NCI-H2196 (cell line): ENCODE results near the gene PPARA.

Source experiments
- DNase-seq: peaks from one replicate; lab custom pipeline; 2025; ENCODE audit not compliant: unreplicated experiment; lab: John Stamatoyannopoulos, UW

PPARA gene

DNA sequence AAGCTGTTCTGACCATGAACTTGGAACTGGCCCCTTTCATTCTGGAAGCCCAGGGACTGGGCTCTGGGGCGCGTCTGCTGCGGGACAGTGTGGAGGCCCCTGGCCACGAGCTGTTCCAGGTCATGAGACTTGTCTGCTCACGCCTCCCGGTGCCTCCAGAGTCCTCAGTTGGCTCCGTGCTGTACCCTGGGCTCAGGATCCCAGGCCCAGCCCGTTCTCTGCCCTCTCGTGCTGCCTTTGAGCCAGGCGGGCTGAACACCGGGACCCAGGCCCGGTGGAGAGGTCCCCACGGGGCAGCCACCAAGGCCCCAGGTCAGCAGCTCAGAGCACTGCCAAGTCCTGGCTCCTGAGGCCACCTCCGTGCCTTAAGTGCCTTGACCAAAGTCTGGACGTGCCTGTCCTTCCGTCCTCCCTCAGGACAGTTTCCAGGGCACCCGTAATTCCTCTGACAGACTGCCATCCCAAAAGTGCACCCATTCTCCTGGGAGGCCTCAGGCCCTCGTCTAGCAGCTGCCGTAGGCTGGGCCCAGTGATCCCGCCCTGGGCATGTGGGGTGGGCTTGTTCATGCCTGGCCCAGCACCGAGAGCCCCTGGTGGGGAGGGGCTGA is 36.3 kb upstream of the PPARA start:
- no peak for DNase-seq

DNA sequence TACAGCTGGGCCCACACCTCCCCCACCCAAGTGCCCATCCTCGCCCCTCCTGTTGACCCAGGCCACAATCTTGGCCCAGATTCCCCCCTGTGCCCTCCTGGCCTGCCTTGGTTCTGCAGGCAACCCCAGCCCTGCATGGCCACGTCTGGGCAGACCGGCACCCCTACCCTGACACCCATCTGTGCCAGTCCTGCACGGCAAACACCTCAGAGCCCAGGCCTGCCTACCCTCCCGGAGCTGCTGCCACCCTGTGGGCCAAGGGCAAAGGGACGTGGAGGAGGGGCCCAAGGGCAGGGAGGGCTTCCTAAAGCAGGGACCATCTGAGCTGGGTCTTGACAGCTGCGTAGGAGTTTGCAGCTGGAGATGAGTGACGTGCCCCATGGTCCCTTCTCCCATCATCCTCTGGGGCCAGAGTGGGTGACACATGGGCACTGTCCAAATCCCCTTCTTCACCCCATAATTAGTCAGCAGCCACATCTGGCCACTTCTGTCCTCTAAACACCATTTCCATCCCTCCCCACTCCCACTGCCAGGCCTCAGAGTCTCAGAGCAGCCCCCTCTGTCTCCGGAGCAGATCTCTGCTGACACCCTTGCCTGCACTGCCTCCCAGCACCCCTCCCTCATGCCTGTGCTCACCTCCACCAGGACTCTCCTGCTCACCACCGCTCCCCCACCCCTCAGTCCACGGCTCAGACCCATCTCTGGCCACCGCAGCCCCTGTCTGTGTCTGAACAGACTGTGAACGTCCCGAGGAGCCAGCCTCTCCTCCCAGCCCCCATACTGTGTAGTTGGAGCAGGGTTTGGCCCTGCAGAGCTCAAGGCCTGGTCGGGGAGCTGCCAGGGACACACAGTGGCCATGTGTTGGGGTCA is 35.6 kb upstream of the PPARA start:
- no peak for DNase-seq

DNA sequence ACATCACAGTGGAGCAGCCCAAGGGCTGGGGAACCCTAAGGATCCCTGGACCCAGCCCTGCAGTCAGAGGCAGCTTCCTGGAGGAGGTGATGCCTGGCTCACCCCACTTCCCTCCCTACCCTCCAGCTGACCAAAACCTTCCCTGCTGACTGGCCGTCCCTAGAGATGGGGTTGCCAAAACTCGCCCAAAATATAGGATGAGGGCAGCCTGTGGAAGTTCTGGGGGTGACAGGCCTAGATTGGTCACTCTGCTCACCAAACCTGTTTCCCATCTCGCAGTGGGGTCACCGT is 35.0 kb upstream of the PPARA start:
- DNase-seq: no peak

DNA sequence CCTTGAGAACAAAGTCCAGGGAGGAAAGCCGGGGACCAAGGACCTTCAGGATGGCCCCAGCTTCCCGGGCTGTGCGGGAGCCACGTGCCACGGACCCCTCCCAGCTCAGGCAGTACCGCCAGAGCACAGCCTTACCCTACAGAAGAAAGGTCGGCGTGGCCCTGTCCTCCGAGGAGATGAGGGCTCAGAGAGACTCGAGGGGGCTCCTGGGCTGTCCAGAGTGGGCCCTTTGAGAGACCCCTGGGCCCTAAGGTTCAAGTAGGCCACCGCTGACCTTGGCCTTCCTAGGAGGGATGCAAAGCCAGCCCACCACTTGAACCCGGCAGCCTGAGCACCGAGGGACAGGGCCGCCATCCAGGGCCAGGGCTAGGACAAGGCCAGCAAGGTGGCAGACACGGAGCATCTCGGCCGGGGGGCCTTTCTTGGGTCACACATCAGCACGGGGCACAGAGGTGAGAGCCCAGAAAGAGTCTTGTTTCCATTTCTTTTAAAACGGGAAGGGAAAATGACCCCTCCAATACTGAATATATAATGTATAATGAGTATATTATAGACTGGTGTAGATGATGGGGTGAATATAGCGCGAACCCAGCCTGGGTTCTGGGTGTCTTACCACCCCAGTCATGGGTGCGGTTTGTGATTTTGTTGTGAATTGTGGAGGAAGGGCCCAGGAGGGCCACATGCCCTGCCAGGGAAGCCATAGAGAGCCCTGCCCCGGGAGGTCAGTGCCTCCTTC is 34.4 kb upstream of the PPARA start:
- no peak for DNase-seq

DNA sequence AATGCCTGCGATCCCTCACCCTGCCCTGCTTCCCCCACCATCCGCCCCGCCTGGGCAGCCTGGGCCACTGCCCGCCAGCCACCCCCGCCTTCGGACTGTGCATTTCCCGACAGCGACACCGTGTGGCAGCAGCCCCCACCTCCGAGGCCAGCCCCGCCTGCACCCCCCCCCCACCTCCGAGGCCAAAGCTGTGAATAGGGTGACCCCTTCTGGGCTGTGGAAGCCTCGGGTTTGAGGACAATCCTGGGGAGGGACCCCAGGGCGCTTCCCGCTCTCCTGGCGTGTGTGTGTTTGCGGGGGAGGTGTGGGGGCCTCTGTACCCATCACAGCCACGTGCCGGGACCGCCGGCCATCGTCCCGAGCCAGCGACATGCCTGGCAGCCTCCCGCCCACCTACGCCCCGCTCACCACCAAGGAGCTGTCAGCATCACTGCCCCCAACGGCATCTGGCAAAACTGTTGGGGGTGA is 33.8 kb upstream of the PPARA start:
- peak; percentile 87 for DNase-seq

DNA sequence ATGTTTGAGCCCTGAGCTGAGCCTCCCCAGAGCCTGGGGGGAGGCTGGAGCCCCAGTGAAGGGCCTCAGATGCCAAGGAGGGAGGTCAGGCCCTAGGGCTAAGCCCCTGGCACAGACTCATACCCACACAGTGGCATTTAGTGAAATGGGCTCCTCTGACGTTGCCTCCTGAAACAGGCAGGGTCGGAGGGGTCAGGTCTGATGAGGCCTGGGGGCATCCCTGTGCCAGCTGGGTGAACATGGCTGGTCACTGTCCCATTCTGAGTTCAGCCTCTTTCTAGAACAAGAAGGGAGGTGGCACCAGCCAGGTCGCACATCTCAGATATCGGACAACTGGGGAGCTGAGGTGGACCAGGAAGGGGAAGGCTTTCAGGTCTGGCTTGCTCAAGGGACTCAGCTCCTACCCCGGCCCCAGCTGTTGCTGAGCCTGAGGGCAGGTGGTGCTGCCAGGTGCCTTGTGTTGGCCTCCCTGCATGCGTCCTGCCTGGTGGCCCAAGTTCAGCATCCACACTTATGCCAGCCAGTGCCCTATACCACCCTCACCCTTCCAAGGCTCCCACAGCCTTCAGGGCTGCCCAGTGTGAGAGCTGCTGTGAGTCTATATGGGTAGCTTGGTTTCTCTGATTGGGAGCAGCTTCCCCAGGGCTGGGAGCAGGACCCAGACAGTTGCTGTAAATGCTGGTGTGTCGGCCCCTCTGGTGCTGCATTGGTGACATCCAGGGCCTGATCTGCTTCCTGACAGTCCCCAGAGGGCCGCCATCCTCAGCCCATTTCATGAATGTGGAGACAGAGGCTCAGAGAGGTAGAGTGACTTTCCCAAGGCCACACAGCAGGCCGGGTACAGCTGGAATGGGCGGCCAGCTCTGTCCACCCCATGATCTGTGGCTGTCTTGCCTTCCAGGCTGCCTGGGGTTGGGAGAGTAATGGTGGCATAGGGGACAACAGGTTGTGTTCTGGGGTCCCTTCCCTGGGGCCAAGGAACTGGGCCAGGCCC is 32.8 kb upstream of the PPARA start:
- no peak for DNase-seq

DNA sequence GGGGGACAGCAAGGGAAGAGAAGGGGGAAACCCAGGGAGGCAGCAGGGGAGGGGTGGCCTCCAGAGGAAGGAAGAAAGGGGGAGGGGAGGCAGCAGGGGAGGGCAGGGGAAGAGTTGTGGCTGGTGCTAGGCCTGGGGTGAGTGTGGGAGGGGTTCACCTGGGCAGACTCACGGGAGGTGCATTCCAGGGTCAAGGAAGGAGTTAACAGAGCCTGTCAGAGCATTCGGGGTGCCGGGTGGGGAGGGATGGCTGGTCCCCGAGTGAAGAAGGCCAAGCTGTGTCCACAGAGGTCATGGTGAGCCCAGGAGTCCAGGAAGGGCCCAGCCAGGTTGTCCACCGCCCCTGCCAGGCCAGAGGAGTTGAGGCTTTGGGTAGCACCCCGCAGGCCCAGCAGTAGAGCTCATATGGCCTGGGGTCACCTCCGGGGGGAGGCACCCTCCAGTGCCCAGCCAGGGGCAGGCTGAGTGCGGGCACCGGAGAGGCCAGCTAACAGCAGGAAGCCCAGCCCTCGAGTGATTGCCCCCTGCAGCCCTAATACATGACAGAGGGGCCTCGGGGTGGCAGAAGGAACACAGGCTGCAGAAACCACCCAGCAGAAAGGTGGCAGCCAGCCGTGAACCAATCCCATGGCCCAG is 31.1 kb upstream of the PPARA start:
- DNase-seq: no peak

DNA sequence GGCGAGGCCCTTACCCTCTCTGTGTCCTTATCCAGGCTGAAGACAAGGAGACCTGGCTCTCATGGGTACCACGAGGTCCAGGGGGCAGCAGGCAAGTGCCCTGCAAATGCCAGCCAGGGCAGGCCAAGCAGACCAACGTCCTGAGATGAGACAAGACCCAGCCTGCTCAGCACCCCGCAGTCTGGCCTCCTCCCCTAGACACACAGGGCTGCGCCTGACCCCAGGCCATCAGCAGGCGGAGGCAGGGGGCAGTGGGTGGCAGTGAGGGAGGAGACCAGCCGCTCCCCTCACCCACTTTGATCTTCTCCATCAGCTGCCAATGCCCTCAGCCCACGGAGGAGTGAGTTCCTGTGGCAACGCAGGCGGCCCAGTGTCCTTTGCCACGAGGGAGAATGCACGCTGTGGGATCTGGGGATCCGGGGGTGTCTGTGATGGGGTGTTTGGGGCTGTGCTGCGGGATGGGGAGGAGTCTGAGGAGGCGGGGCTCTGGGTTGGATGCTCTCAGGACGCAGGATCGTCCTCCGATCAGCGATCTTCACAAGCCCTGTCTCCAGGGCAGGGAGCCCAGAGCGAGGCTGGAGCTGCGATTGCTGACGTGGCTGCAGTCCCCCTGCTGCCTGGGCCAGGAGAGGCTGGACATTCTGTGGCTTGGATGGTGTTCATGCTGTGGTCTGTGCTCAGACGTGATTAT is 30.5 kb upstream of the PPARA start:
- no peak for DNase-seq

DNA sequence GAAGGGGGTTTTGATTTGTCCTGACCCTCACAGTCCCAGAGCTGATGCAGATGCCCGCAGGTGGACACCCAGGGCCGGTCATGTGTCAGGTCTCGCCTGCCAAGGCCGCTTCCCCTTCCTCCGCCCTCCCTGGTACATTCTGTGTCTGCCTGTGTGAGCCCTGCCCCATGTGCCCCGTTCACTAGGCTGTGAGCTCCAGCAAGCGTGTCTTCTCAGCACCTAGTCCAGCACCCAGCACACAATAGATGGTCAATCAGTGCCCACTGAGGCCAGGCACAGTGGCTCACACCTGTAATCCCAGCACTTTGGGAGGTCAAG is 29.9 kb upstream of the PPARA start:
- no peak for DNase-seq

DNA sequence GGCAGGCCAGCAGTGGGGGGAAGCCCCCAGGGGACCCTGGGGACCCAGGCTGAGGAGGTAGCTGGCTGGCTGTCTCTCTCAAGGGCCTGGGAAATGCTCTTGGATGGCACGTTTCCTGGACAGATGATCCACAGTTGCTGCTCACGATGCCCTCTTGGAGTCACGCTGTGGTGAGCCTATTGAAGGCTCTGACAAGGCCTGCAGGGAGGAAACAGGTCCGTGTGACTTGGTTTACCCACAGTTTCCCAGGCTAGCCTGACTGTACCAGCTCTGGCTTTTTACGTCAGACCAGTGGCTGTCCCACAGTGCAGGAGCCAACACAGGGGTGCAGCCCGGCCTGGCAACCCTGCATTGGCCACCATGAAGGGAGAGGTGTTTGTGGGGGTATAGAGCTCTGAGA is 29.2 kb upstream of the PPARA start:
- no peak for DNase-seq

DNA sequence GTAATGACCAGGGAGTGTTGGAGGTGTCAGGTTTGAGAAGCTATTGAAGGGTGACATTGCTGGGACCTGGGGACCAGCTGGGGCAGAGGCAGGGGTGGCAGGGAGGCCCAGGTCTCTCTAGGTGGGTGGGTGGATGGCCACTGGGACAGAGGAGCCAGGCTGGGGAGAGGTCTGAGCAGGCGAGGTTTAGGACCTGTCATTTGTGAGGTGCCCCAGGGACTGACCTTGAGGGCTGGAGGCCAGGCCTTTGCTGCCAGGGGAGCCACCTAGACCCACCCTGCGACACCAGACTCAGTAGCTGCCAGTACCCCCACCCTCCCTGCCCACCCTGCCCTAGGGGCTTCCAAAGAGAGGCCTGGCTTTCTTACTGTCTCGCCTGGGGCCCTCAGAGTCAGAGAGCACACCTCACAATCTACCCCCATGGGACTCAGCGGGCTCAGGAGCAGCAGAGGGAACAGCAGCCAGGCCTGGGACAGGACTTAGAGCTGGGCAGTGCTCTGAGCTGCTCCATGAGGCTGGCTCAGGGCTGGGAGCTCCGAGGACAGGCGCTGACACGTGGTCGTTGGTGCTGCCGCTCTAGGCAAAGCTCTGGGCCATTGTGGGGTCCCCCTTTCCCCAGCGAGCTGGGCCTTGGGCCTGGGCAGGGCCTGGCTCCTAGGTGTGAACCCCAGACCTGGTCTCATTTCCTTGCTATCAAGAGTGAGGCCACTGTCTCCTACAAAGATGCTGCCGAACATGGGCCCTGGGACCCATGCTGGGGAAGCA is 28.6 kb upstream of the PPARA start:
- no peak for DNase-seq

DNA sequence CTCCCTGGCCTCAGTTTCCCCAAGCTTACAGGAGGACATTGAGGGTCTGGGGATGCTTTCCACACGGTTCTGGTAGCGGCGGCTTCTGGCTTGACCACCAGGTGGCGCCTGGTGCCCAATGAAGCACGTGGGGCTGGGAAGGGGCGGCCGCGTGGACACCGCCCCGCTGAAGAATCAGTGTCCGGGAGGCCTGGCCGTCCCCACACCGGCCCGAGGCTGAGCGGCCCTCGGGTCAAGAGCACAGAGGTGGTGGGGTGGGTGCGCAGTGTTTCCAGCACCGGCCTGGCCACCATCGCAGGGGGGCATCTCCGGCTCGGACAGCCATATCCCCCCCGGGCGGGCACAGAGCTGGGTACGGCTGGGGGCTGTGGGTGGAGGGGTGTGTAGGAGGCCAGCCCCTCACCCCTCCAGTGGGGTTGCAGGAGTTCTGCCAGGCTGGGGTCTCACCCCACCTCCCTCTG is 27.8 kb upstream of the PPARA start:
- peak; percentile 76 for DNase-seq

DNA sequence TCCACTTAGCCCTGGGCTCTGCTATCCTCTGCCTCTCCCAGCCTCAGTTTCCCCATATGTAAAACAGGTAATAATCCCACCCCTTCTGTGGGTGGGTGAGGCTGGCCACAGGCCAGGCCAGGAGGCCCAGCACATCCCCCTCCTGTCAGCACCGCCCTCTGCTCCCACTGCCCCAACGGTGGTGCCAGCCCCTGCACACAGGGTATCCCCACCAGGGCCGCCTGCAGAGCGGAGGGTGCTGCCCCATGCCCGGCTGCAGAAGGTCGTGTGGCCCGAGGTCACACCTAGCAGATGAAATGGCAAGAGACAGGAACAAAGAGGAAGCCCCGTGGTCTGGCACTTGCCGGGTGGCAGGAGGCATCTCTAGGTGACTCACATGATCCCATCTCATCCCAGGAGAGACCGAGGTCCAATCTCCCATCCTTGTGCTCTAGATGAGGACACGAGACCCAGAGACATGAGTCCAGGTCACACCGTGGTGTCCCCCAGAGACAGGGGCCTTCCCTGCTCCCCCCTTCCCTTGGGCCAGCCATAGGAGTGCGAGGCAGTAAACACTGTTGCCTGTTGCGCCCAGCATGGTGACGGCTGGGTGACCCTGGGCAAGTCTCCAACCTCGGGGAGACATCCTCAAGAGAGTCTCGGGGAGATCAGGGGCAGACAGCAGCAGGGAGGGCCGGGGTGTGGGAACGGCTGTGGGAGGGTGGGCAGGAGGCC is 27.2 kb upstream of the PPARA start:
- DNase-seq: no peak

DNA sequence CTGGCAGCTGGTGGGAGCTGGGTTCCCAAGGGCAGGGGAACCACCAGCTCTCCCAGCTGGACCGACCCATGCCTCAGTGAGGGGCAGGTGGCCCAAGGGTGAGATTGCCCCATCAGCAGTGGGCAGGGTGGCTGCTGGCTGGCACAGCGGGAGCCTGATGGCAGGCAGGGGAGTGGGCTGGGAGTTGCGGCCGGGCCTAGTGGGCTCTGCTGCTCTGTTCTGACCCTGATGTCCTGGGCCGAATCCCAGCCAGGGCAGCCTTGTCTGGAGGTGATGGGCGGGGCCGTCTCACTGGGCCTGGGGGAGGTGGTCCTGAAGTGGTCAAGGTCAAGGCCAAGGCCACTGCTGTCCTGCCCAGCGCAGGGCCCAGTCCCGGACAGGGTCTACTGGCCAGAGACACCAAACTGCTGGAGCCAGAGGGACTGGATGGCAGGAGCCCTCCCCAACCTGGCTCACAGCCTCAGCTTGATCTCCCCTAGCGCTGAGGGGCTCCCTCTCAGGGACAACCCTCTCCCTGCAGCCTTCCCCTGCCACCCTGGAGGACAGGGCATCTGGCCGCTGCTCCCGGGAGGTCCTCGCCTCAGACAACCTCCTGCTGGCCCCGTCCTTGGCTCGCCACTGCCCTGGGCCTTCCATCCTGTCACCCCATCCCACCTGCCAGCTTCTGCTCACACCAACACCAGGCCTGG is 26.5 kb upstream of the PPARA start:
- DNase-seq: no peak

DNA sequence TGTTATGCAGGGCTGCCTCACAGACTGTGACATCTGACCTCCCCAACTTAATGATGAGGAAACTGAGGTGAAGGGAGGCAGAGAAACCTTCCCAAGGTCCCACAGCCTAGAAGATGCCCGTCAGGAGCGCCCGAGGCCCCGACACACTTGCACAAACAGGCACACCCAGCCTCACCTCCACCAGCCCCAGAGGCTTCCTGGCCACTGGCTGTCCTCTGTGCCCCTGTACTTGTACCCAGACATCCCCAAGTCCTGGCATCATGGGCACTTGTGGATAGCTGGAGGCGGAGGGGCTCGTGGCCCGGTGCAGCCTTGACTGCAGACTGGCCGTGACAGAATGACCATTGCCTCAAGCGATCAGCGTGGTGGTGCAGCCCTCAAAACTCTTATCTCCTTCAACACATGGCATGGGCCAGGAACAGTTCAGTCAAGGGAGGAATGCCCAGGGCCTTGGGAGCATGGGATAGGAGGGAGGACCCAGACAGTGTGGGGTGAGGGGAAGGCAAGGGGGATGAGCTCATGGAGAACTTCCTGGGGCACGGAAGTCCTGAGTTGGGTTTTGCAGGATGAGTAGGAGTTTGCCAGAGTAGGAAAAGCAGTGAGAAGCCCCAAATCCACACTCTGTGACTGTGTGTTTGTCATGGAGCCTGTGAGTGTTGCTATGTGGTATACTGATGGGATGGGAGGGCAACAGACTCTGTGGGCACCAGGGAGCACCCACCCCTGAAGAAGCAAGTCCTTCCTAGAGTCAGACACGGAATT is 25.8 kb upstream of the PPARA start:
- DNase-seq: no peak

DNA sequence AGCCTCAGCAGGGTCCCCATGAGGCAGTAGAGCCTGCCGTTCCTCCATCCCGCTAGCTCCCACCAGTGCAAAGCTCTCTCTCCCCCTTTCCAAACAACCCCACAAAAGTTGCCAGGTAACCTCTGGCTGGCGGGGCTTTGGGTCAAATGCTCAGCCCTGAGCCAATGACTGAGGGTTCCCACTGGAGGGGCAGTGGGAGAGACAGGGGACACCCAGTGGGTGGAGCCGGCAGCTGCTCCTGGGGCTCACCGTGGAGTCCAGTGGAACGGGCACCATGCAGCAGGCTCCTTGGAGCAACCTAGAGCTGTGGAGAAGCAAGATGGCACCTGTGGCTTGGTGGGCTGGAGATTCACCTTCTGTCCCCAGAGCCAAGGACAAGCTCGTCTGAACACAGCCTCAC is 25.0 kb upstream of the PPARA start:
- no peak for DNase-seq
